ENCODE results near the gene MBNL1. TPM values are rescaled to one million over a fixed set of nuclear protein-coding genes. Genes with fewer than 3 reads are reported as not detected.

MBNL1 gene, protein sequence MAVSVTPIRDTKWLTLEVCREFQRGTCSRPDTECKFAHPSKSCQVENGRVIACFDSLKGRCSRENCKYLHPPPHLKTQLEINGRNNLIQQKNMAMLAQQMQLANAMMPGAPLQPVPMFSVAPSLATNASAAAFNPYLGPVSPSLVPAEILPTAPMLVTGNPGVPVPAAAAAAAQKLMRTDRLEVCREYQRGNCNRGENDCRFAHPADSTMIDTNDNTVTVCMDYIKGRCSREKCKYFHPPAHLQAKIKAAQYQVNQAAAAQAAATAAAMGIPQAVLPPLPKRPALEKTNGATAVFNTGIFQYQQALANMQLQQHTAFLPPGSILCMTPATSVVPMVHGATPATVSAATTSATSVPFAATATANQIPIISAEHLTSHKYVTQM
- polyA plus RNA-seq (2014; cell fraction: cytosol; rRNA removed) = 11.7 and 12.0 TPM in 2 replicates
- 20.1 TPM in 2 replicates for polyA plus RNA-seq (2014; cell fraction: nucleus; rRNA removed)

DNA sequence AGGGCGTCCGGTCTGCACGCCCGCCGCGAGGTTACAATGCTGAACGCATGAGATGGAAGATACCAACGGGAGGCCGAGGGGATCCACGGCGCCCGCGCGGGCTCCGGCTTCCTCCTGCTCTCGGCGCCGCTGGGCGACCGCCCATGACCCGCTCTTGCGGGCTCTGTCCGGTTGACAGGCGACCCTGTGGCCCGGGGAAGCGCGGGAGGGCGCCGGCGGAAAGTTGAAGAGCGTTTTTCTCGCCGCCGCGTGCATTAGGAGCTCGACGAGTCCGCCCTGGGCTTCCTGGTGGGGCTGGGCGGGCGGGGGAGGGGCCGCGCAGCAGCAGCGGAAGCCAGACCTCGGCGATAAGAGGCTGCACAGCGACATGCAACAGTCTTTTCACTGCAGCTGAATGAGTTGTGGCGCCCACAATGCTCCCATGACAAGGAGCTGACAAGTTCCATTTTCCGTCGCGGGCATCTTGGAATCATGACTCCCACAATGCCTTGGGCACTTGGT is at the start of gene MBNL1:
MBNL1 (plus strand) TSS at position 375 of the 501 bp plus-strand sequence. CDS start 31,265 bp downstream, outside the sequence.
- peak; percentile 91 for DNase-seq (ENCODE audit: low spot score)

DNA sequence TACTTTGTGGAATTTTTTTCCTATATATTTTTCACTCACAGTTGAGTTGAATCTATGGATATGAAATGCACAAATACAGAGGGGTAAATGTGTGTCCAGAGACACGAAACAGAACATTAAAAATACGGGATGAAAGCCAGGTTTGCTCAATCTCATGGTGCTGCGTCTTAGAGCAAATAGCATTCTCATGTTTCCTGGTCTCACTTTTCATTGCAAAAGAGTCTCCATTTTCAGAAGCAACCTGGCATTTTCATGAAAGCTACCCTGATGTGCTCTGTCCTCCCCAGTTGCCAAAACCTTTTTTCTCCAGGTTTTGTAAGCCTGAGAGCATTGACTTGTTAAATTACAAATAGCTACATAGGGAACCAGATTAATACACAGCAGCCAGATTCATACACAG is 49.5 kb upstream of the MBNL1 start:
- no peak for DNase-seq (ENCODE audit: low spot score)

DNA sequence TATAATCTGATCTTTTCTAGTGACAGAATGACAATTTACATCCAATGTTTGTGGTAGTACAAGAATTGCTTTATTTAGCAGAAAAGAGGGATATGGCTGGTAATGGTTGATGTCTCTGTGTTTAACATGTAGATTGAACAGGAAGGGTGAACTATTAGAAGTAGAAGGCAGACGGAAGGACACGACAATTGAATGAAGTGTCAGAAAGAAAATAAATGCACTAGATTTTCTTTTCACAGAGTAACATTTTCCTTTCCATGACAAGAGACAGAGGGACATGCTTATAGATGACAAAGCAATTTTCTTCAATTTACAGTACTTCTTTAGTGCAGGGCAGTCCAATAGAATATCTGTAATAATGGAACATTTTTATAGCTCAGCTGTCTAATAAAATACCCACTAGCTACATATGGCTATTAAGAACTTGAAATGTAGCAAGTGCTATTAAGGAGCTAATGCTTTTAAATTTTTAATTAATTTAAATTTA is 48.9 kb upstream of the MBNL1 start:
- DNase-seq (ENCODE audit: low spot score) = no peak

DNA sequence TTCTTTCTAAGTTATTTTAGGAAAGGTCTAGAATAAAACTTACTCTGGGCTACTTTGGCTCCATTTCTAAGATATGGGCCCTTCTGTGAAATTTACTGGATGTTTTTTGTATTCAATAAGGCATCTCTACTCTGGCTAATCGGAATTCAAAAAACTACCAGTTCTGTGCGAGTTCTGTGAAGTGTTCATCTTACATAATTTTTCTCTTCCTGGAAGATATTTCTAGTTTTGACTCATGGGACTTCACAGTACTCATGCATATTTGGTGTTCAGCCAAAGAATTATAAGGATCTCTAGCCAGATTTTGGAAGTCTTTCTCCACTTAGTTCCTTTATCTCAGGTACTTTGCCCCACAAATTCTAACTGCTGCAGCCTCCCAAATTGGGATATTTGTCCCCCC is 46.4 kb upstream of the MBNL1 start:
- DNase-seq (ENCODE audit: low spot score) = no peak

DNA sequence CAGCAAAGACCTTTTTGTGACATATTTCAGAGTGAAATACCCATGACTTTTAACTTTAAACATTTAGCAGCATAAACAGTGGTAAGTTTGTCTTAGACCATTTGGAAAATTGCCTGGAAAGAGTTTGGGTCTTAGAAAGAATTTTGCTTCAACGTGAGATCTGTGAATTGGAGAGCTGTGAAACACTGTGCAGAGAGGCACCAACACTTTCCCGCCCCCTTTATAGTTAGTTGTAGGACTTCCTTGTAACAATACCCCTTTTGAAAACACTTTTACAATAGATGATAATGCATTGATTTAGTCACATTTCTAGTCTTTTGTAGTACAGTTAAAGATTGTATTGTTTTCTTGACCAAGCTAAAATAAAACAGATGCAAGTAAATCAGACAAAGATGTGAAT is 43.5 kb upstream of the MBNL1 start:
- DNase-seq (ENCODE audit: low spot score) = no peak

DNA sequence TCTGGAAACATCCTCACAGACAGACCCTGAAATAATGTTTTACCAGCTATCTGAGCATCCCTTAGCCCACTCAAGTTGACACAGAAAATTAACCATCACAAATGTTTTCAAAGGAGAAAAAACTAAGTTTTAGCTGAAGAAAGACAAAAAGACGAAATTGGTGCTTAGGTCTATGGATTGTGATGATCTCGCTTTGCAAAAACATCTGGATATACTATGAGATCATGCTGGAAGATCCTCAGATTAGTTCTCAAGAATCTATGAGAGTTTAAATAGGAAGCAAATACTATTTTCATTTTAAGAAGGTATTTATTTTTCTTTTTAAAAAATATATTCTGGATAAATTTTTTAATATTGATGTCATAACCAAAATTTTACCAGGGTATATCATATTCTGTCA is 42.6 kb upstream of the MBNL1 start:
- DNase-seq (ENCODE audit: low spot score) = no peak

DNA sequence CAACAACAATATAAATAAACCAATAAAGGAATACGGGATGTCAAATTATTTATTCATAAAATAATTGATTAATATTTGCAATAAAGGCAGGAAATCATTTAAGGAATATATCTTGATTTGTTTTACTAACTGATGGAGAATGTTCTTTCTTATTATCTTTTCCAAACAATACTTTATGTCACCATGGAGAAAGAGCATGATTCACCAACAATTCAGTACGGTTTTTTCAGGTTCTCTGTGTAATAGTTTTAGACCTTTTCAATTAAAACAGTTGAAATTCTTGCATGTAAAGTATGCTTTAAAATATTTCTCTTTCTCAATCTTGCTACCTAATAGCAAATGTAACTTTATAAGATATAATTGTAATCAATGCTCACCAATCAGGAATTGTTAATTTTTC is 41.7 kb upstream of the MBNL1 start:
- no peak for DNase-seq (ENCODE audit: low spot score)

DNA sequence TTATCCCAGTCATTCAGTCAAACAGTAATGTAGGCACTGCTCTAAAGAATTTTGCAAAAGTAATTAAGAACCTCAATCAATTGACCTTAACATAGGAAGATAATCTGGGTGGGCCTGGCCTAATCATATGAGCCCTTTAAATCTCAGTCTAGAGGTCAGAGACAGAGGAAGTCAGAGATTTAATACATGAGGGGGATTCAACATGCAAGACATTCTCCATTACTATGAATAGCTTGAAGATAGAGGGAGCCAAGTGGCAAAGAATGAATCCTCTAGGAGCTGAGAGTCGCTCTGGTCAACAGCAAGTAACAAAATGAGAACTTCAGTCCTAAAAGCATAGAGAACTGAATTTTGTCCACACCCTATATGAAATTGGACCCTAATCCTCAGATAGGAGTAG is 39.0 kb upstream of the MBNL1 start:
- DNase-seq (ENCODE audit: low spot score) = no peak

DNA sequence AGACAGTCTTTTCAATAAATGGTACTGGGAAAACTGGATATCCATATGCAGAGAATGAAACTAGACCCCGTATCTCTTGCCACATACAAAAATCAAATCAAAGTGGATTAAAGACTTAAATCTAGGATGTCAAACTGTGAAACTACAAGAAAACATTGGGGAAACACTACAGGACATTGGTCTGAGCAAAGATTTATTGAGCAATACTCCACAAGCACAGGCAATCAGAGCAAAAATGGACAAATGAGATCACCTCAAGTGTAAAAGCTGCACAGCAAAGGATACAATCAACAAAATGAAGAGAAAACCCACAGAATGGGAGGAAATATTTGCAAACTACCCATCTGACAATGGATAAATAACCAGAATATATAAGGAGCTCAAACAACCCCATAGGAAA is 38.4 kb upstream of the MBNL1 start:
- DNase-seq (ENCODE audit: low spot score) = no peak

DNA sequence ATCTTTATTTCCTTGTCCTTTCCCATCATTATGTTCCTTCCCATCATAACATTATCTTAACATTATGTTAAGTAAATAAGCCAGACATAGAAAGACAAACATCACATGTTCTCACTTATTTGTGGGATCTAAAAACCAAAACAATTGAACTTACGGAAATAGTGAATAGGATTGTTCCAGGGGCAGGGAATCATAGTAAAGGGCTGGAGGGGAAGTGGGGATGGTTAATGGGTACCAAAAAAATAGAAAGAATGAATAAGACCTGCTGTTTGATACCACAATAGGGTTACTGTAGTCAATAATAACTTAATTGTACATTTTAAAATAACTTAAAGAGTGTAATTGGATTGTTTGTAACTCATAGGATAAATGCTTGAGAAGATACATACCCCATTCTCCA is 36.7 kb upstream of the MBNL1 start:
- DNase-seq (ENCODE audit: low spot score) = no peak

DNA sequence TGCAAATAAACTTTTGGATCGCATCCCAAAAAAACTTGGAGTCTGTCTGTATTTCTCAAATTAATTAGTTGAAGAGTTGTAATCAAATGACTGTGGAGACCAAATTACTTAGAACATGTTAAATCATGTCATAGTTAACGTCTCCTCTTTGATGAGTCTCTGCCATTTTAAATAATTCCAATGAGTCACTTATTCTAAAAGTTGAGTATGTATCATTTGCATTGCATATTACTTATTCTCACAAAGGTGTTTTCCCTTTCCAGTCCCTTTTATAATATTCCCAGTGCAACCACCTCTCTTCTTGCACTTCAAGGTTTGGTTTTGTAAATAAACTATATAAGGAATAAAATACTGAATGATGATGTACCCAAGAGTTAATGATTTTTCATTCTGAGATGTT is 36.0 kb upstream of the MBNL1 start:
- no peak for DNase-seq (ENCODE audit: low spot score)

DNA sequence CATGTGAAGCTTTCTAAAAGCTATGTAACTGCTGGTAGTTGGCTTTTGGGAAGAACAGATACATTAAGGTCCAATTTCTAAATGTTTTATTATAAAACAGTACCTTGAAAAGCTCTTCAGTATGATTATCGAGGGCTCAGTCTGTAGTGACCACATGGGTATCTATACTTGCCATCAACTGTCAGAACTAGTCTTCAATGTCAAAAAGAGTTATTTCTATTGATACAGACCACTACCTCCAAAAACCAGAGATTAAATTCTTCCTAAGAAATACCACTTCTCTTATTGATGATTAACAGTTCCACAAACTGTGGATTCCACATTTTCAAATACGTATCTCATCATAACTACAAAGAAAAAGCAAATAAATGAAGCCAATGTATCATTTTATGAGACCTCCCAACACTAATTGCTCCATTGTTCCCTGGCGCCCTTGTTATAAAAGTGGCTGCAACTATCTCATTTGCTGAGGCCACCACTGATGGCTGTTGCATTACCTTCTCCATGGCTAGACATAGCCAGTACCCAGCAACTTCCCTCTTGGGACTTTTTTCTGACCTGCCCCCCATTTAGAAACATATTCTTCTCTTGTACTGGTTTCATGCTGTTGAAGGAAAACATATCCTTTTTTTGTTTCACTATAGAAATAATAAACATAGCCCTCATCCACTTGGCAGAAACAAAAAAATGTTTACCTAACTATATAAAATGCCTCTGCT is 33.9 kb upstream of the MBNL1 start:
- no peak for DNase-seq (ENCODE audit: low spot score)

DNA sequence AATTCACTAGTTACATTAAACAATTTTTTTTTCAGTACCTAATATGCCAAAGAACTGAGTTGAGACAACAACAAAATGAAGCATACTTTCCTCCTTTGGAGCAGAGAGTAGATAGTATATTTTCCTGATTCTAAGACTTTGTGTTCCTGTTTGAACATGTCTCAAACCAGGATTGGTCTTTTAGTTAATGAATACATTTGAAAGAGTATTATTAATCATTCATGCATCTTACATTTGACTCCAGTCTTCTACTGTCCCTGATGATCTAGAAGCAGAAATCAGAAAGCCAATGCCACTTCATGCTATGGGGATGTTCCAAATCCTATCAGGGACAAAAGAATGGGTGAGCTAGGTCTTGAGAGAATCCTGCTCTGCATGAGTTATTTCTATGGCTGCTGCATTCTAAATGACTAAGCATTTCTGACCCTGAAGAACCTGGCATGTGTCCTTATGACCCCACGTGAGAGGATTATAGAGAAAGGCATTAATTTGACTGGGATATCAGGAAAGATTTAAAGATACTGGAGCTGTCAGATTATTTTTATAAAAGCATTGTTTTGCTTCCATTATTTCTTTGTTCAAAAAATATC is 32.9 kb upstream of the MBNL1 start:
- DNase-seq (ENCODE audit: low spot score) = no peak

DNA sequence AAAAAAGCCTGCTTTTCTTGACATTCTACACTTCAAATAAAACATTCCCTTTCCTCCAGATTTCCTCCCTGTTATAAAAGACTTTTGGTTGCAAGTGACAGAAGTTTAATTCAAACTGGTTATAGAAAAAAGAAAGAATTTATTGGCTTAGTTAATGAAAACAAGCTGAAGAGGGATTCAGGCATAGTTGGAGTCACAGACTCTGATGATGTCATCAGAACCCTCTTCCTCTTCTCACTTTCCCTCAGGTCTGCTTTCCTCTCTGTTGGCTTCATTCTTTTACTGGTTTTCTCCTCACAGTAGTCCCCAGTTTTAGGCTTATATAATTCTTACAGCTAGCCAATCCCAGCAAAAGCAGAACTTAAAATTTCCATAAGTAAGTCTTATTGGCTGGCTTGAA is 32.0 kb upstream of the MBNL1 start:
- DNase-seq (ENCODE audit: low spot score) = no peak

DNA sequence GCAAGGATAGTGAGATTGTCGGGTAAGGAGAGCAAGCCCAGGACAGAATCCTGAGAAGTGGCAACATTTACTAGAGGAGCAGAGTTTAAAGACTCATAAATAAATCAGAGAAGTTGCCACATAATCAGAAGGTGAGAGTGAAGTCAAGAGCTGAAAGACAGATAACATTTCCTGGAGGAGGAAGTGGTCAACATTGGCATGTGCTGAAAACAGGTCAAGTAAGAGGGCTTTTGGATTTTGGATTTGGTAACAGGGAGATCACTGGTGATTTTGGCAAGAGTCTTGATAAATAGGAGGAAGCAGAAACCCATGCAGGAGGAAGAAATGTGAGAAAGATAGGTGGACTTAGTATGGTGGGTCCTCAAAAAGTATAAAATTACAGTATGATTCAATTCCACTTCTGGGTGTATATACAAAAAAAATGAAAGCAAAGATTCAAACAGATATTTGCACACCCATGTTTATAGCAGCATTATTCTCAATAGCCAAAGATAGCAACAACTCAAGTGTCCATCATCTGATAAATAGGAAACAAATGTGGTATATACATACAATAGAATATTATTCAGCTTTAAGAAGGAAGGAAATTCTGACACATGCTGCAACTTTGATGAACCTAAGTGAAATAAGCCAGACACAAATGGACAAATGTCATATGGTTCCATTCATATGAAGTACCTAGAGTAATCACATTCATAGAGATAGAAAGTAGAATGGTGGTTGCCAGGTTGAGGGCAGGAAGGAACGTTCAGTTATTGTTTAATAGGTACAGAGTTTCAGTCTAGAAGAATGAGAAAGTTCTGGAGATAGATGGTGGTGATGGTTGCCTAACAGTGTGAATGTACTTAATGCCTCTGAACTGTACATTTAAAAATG is 27.3 kb upstream of the MBNL1 start:
- no peak for DNase-seq (ENCODE audit: low spot score)

DNA sequence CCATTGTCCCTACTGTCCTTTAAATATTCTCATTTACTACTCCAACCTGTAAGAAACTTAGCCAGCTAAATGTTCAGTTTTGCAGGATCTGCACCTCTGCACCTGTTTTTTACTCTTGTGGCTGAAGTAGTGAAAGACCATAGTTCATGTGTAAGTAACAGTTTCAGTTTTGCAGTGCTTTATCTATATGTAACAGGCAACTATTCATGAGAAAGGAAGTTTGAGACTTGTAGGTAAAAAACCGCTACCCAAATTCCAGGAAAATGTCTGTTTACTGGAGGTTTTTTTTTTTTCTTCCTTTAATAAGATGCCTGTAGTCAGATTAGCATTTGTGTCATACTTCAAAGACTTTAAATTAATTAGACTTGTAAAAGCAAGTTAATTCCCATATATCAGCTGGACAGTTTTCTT is 25.4 kb upstream of the MBNL1 start:
- no peak for DNase-seq (ENCODE audit: low spot score)

DNA sequence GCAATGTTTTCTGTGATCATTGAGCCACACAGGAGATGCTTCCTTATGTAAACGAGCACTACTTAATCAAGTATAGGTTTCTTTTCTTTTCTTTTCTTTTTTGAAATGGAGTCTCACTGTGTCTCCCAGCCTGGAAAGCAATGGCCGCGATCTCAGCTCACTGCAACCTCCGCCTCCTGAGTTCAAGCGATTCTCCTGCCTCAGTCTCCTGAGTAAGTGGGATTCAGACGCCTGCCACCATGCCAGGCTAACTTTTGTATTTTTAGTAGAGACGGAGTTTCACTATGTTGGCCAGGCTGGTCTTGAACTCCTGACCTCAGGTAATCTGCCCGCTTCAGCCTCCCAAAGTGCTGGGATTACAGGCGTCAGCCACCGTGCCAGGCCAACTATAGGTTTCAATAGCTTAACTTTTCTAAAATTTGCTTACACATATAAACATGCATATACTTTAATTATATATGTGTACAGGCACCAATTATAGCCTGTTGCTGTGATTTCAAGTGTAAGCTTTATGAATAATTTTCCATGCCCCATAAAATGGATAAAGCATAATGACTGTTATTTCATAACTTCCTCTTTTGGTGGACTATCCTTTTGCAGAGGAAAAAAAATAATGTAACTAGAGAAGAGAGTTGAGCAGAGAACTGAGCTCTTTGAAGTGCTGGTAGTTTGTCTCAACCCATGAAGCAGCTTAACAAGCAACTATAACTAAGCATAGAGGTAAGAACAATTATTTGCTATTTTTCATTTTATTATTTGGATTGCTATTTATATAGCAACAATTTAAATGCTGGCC is 24.8 kb upstream of the MBNL1 start:
- no peak for DNase-seq (ENCODE audit: low spot score)

DNA sequence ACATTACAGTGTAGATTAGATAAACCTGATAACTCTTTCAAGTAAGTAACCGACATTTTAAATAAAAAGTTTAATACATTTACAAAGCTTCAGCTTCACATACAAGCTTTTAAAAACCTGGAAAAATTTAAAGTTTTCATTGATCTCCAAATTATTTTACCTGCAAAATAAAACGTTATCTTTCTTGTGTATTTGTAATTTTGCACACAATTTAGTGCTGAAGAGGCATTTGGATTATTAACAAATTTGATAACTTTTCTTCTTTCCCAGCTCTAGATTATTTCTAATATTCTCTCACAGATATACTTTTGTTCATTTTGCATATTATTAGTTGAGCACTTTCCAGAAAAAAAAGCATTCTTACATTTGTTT is 24.2 kb upstream of the MBNL1 start:
- no peak for DNase-seq (ENCODE audit: low spot score)

DNA sequence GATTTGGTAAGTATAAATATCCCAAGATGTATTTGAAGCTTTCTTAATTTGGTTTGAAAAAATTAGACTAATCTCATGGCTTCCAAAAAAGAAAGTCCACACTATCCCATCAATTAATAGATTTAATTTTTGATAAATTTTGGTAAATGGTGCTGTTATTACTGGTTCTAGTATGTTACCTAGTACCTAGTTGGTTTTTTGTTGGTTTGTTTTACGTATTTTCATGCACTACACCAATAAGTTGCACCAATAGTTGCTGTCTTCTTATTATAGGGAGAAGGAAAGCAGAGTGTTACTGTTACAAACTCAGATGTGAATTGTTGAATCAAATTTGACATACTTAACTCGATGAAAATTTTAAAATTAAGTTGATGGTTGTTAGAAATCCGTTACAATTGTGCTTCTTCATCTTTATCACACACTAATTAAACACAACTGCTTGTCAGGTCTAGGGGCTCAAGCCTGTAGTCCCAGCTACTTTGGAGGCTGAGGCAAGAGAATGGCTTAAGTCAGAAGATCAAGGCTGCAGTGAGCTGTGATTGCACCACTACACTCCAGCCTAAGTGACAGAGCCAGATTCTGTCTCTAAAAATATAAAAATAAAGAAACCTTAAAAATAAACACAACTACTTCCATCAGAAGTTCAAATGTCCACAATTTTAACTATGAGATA is 23.1 kb upstream of the MBNL1 start:
- no peak for DNase-seq (ENCODE audit: low spot score)

DNA sequence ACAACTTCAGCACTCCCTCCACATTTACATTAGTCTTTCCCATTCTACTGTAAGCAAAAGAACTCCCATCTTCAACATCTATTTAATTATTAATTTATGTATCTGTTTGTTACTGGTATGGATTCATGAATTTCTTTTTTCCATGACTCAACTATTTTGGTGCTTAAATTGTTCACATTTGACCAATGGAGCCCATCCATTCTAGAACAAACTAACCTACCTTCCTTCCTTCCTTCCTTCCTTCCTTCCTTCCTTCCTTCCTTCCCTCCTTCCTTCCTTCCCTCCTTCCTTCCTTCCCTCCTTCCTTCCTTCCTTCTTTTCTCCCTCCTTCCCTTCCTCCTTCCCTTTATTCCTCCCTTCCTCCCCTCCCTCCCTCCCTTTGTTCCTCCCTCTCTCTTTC is 16.8 kb upstream of the MBNL1 start:
- no peak for DNase-seq (ENCODE audit: low spot score)
